ENCODE data around the gene HNRNPA3. TPM values are rescaled to one million over a fixed set of nuclear protein-coding genes. Genes with fewer than 3 reads are reported as not detected.

The HNRNPA3 gene
- total and polyA plus RNA-seq, 2 experiments from 2014 or later = 151 to 290 TPM

DNA sequence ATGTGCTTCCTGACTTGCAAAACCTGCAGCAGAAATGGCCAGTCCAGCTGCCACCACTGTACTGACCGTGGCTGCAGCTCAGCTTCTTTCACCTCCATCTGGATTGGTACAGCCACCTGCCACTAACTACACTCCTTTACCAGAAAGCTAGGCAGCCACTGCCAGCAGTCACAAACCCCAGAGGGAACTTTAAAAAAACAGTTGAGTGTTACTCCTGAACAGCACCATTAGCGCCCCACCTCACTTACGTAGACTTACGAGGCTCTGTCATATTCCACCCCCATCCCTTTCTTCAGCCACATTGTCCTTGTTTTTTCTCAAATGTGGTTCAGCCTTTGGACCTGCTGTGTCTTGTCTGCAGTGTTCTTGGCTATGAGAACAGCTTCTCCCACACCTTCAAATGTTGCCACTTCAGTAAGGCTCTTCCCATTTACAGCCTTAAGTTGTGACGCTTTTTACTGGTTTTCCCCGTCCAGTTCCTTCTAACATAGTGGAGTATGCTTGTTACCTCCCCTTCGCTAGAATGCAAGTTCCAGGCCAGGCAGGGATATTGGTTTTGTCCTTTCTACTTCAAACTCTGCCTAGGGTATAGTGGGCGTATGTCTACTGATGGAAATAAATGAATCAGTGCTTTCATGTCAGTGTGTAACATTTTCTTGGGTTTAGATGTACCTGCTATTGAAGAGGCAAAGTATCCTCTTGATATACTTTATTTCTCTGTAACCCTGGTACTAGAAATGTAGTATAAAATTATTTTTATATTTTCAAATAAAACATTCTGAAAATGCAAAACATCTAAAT, 17.0 kb downstream of the HNRNPA3 start:
- H3K4me1 ChIP-seq (ENCODE audit: insufficient read depth) = peaks cover 9% of the 10 kb centered on the region
- ATAC-seq = no peak
- H3K9me2 ChIP-seq (ENCODE audit: insufficient read depth) = no peaks in the 10 kb centered on the region
- no peaks in the 10 kb centered on the region for H3K27me3 ChIP-seq (ENCODE audit: insufficient read depth)
- peaks cover 17% of the 10 kb centered on the region; the same call in 2 of the 3 replicates for H3K4me1 Mint-ChIP-seq
- peaks cover 5% of the 10 kb centered on the region for H3K27me3 Mint-ChIP-seq (ENCODE audit: insufficient read depth, low read depth, poor library complexity)
- H3F3A ChIP-seq (replicated peaks; ENCODE audit: low read depth) = peaks cover 2% of the 10 kb centered on the region; the same call in 1 of the 2 replicates
- H3K9me3 Mint-ChIP-seq = no peaks in the 10 kb centered on the region; the same call in 2 of the 3 replicates
- peaks cover 12% of the 10 kb centered on the region; the same call in 1 of the 2 replicates for H4K20me1 ChIP-seq (replicated peaks; ENCODE audit: insufficient read depth)
- H3K4me2 ChIP-seq = no peak overlapping the region
- H3K4me3 ChIP-seq = no peak overlapping the region
- H3K36me3 Mint-ChIP-seq (ENCODE audit: low read depth) = peaks cover 41% of the 10 kb centered on the region
- H3K27ac ChIP-seq (ENCODE audit: low read depth) = peak overlapping the region; percentile 72; the same call in 1 of the 2 replicates
- H3K4me3 Mint-ChIP-seq = no peak overlapping the region
- peak overlapping the region; percentile 55; the same call in 1 of the 2 replicates for H3K27ac Mint-ChIP-seq
- H3K36me3 ChIP-seq (ENCODE audit: insufficient read depth) = peaks cover 31% of the 10 kb centered on the region
- H3K79me2 ChIP-seq (replicated peaks; ENCODE audit: insufficient read depth) = no peaks in the 10 kb centered on the region; the same call in 1 of the 2 replicates
- H2AFZ ChIP-seq = no peak overlapping the region
- DNase-seq (ENCODE audit: low spot score) = no peak
- peak; percentile 20; the same call in 1 of the 2 replicates for TF ChIP-seq POLR2AphosphoS5 (IDR thresholded peaks at IDR 0.05; ENCODE audit: low read depth)
- no peak for TF ChIP-seq EZH2 (IDR thresholded peaks at IDR 0.05; ENCODE audit: low read depth, unreplicated experiment)

DNA sequence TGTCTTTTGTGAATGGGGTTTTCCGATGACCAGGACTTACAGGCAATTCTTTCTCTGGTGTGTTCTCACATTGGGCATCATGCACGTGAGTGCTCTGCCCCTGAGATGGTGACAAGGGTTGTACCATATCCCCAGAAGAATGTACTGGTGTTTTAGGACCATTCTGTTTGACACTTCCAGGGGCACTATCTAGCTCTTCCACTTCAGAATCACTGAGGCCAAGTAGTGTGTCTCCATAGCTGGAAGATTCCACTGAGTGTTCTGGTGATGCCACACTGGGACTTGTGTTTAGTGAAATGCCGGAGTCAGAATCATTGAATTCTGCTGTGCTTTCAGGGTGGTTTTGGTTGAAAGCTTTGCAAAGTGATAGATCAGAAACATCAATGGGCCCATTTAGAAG, 18.7 kb downstream of the HNRNPA3 start:
- Mint-ChIP-seq H3K27me3 (ENCODE audit: insufficient read depth, low read depth, poor library complexity) (peaks cover 8% of the 10 kb centered on the region), H3K4me1 (peaks cover 12% of the 10 kb centered on the region; the same call in 2 of the 3 replicates), H3K9me3 (no peaks in the 10 kb centered on the region; the same call in 2 of the 3 replicates), H3K36me3 (ENCODE audit: low read depth) (peaks cover 39% of the 10 kb centered on the region), H3K4me3 (no peak overlapping the region), H3K27ac (no peak overlapping the region)
- Histone ChIP-seq H3F3A (replicated peaks; ENCODE audit: low read depth) (peaks cover 2% of the 10 kb centered on the region; the same call in 1 of the 2 replicates), H3K4me2 (no peak overlapping the region), H3K27ac (ENCODE audit: low read depth) (no peak overlapping the region), H3K4me1 (ENCODE audit: insufficient read depth) (peaks cover 5% of the 10 kb centered on the region), H2AFZ (no peak overlapping the region), H4K20me1 (replicated peaks; ENCODE audit: insufficient read depth) (peaks cover 15% of the 10 kb centered on the region; the same call in 1 of the 2 replicates), H3K36me3 (ENCODE audit: insufficient read depth) (peaks cover 31% of the 10 kb centered on the region), H3K9me2 (ENCODE audit: insufficient read depth) (no peaks in the 10 kb centered on the region), H3K79me2 (replicated peaks; ENCODE audit: insufficient read depth) (peaks cover 13% of the 10 kb centered on the region), H3K27me3 (ENCODE audit: insufficient read depth) (no peaks in the 10 kb centered on the region), H3K4me3 (no peak overlapping the region)
- ATAC-seq = no peak
- no peak for DNase-seq (ENCODE audit: low spot score)
- TF ChIP-seq, protein P1, sequence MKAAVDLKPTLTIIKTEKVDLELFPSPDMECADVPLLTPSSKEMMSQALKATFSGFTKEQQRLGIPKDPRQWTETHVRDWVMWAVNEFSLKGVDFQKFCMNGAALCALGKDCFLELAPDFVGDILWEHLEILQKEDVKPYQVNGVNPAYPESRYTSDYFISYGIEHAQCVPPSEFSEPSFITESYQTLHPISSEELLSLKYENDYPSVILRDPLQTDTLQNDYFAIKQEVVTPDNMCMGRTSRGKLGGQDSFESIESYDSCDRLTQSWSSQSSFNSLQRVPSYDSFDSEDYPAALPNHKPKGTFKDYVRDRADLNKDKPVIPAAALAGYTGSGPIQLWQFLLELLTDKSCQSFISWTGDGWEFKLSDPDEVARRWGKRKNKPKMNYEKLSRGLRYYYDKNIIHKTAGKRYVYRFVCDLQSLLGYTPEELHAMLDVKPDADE (IDR thresholded peaks at IDR 0.05) = no peak
- TF ChIP-seq EZH2phosphoT487 (IDR thresholded peaks at IDR 0.05; ENCODE audit: unreplicated experiment) (no peak), STAT1 (IDR thresholded peaks at IDR 0.05; ENCODE audit: unreplicated experiment) (no peak), NANOG (IDR thresholded peaks at IDR 0.05; ENCODE audit: borderline replicate concordance) (no peak), EZH2 (IDR thresholded peaks at IDR 0.05; ENCODE audit: low read depth, unreplicated experiment) (no peak), CREB1 (CRISPR knock-in tag; IDR thresholded peaks at IDR 0.05; ENCODE audit: low read depth) (no peak), JUNB (IDR thresholded peaks at IDR 0.05; ENCODE audit: unreplicated experiment) (no peak)
- TF ChIP-seq, protein P2, sequence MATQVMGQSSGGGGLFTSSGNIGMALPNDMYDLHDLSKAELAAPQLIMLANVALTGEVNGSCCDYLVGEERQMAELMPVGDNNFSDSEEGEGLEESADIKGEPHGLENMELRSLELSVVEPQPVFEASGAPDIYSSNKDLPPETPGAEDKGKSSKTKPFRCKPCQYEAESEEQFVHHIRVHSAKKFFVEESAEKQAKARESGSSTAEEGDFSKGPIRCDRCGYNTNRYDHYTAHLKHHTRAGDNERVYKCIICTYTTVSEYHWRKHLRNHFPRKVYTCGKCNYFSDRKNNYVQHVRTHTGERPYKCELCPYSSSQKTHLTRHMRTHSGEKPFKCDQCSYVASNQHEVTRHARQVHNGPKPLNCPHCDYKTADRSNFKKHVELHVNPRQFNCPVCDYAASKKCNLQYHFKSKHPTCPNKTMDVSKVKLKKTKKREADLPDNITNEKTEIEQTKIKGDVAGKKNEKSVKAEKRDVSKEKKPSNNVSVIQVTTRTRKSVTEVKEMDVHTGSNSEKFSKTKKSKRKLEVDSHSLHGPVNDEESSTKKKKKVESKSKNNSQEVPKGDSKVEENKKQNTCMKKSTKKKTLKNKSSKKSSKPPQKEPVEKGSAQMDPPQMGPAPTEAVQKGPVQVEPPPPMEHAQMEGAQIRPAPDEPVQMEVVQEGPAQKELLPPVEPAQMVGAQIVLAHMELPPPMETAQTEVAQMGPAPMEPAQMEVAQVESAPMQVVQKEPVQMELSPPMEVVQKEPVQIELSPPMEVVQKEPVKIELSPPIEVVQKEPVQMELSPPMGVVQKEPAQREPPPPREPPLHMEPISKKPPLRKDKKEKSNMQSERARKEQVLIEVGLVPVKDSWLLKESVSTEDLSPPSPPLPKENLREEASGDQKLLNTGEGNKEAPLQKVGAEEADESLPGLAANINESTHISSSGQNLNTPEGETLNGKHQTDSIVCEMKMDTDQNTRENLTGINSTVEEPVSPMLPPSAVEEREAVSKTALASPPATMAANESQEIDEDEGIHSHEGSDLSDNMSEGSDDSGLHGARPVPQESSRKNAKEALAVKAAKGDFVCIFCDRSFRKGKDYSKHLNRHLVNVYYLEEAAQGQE (IDR thresholded peaks at IDR 0.05; ENCODE audit: unreplicated experiment) = no peak
